Measurements from ENCODE around the gene POLR3B. TPM values are rescaled to one million over a fixed set of nuclear protein-coding genes. Genes with fewer than 3 reads are reported as not detected.

Gene POLR3B
- total RNA-seq, 1 experiment from 2014 or later: 12.9 TPM

- Histone ChIP-seq H3K4me3 (no peak overlapping the region), H3K9me2 (ENCODE audit: insufficient read depth) (no peaks in the 10 kb centered on the region), H3K9me3 (ENCODE audit: insufficient read depth, low read depth) (no peaks in the 10 kb centered on the region), H3K79me2 (ENCODE audit: low read depth) (no peaks in the 10 kb centered on the region), H3K27ac (no peak overlapping the region), H3K4me2 (no peak overlapping the region), H2AFZ (no peak overlapping the region), H3K27me3 (ENCODE audit: insufficient read depth, low read depth) (no peaks in the 10 kb centered on the region), H3K36me3 (ENCODE audit: low read depth) (no peaks in the 10 kb centered on the region), H4K20me1 (ENCODE audit: insufficient read depth) (no peaks in the 10 kb centered on the region), H3K4me1 (replicated peaks; ENCODE audit: insufficient read depth) (no peaks in the 10 kb centered on the region), H3F3A (ENCODE audit: insufficient read depth, low read depth) (no peaks in the 10 kb centered on the region)
- BruUV-seq (replicated peaks): no TSS peak
- TF ChIP-seq, protein P1, sequence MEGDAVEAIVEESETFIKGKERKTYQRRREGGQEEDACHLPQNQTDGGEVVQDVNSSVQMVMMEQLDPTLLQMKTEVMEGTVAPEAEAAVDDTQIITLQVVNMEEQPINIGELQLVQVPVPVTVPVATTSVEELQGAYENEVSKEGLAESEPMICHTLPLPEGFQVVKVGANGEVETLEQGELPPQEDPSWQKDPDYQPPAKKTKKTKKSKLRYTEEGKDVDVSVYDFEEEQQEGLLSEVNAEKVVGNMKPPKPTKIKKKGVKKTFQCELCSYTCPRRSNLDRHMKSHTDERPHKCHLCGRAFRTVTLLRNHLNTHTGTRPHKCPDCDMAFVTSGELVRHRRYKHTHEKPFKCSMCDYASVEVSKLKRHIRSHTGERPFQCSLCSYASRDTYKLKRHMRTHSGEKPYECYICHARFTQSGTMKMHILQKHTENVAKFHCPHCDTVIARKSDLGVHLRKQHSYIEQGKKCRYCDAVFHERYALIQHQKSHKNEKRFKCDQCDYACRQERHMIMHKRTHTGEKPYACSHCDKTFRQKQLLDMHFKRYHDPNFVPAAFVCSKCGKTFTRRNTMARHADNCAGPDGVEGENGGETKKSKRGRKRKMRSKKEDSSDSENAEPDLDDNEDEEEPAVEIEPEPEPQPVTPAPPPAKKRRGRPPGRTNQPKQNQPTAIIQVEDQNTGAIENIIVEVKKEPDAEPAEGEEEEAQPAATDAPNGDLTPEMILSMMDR (conservative IDR thresholded peaks at IDR 0.05): no peak
- TF ChIP-seq EZH2 (IDR thresholded peaks at IDR 0.05; ENCODE audit: low read depth): no peak
- POLR2A ChIA-PET (ENCODE audit: unreplicated experiment): no interaction called here
- intact Hi-C loops (cut with micrococcal nuclease; ENCODE audit: unreplicated experiment): no loop called here
- CTCF ChIA-PET: no interaction called here
- DNase-seq: no peak
Observed at GRCh38 chr12:106521901-106522300, 164.4 kb downstream of the POLR3B start.

DNA sequence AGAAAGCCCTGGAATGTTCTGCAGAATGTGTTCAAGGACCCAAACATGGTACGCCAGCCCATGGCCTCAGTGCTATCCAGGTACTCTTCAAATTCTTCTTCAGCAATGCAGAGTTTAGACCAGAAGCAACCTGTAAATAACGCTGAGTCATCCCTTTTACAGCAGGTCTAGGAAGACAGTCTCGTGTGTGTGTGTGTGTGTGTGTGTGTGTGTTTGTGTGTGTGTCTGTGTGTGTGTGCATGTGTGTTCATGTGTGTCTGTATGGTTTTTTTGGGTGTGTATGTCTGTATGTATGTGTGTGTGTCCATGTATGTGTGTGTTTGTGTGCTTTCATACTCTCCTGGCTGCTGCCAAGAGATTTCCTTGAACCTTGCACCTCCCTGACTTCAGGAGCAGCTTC, 165.2 kb downstream of the POLR3B start:
- no peaks in the 10 kb centered on the region for H3K9me3 ChIP-seq (ENCODE audit: insufficient read depth, low read depth)
- H3K4me3 ChIP-seq: no peak overlapping the region
- no peaks in the 10 kb centered on the region for H3K27me3 ChIP-seq (ENCODE audit: insufficient read depth, low read depth)
- H3K36me3 ChIP-seq (ENCODE audit: low read depth): no peaks in the 10 kb centered on the region
- ChIA-PET CTCF (no interaction called here), POLR2A (ENCODE audit: unreplicated experiment) (no interaction called here)
- no peaks in the 10 kb centered on the region for H4K20me1 ChIP-seq (ENCODE audit: insufficient read depth)
- H3K4me1 ChIP-seq (replicated peaks; ENCODE audit: insufficient read depth): no peaks in the 10 kb centered on the region
- H2AFZ ChIP-seq: no peak overlapping the region
- intact Hi-C loops (cut with micrococcal nuclease; ENCODE audit: unreplicated experiment): no loop called here
- H3K9me2 ChIP-seq (ENCODE audit: insufficient read depth): no peaks in the 10 kb centered on the region
- H3K4me2 ChIP-seq: no peak overlapping the region
- H3K27ac ChIP-seq: no peak overlapping the region
- no peak for DNase-seq
- TF ChIP-seq, protein P1 (conservative IDR thresholded peaks at IDR 0.05): no peak
- no peak for TF ChIP-seq EZH2 (IDR thresholded peaks at IDR 0.05; ENCODE audit: low read depth)
- BruUV-seq (replicated peaks): no TSS peak
- H3F3A ChIP-seq (ENCODE audit: insufficient read depth, low read depth): no peaks in the 10 kb centered on the region
- no peaks in the 10 kb centered on the region for H3K79me2 ChIP-seq (ENCODE audit: low read depth)

- H3K27me3 ChIP-seq (ENCODE audit: insufficient read depth, low read depth): no peaks in the 10 kb centered on the region
- H3K4me2 ChIP-seq: no peak overlapping the region
- H2AFZ ChIP-seq: no peak overlapping the region
- no peaks in the 10 kb centered on the region; the same call in 1 of the 2 replicates for H3K9me2 ChIP-seq (ENCODE audit: insufficient read depth)
- no peaks in the 10 kb centered on the region for H3K36me3 ChIP-seq (ENCODE audit: low read depth)
- no peaks in the 10 kb centered on the region for H4K20me1 ChIP-seq (ENCODE audit: insufficient read depth)
- DNase-seq: no peak
- intact Hi-C loops (cut with micrococcal nuclease; ENCODE audit: unreplicated experiment): no loop called here
- TF ChIP-seq, protein P1 (conservative IDR thresholded peaks at IDR 0.05): no peak
- TF ChIP-seq EZH2 (IDR thresholded peaks at IDR 0.05; ENCODE audit: low read depth): no peak
- ChIA-PET CTCF (no interaction called here), POLR2A (ENCODE audit: unreplicated experiment) (no interaction called here)
- no peaks in the 10 kb centered on the region for H3F3A ChIP-seq (ENCODE audit: insufficient read depth, low read depth)
- no peaks in the 10 kb centered on the region for H3K4me1 ChIP-seq (replicated peaks; ENCODE audit: insufficient read depth)
- no TSS peak for BruUV-seq (replicated peaks)
- no peaks in the 10 kb centered on the region for H3K9me3 ChIP-seq (ENCODE audit: insufficient read depth, low read depth)
- H3K79me2 ChIP-seq (ENCODE audit: low read depth): no peaks in the 10 kb centered on the region
- no peak overlapping the region for H3K27ac ChIP-seq
- H3K4me3 ChIP-seq: no peak overlapping the region
Observed at GRCh38 chr12:106527356-106527755, 169.8 kb downstream of the POLR3B start.
